Umbilical cord (tissue), 2 donors: ENCODE measurements around the gene SIK2. TPM values are rescaled to one million over a fixed set of nuclear protein-coding genes. Genes with fewer than 3 reads are reported as not detected.

Experiments used
- DNase-seq: peaks from one replicate; pipeline ENCODE4 v3.0.0-alpha.2; 2015; ENCODE audit warnings: low spot score
- total RNA-seq: library from RNA; depleted of rRNA; stranded (reverse); fragments of >200 nt; gene quantifications from one replicate; pipeline ENCODE4 v1.2.3, GENCODE V29; 2014; ENCODE audit warnings: low replicate concordance; ENCODE audit not compliant: insufficient read depth

Gene SIK2
- total RNA-seq, 1 donor from 2014 or later: 7.7 TPM

- no peak for DNase-seq
Observed at GRCh38 chr11:111582163-111582562, 20.1 kb upstream of the SIK2 start.

GRCh38 chr11:111582881-111583280 is 19.4 kb upstream of the SIK2 start:
- DNase-seq: no peak

- DNase-seq: no peak
Observed at GRCh38 chr11:111585371-111585770, 16.9 kb upstream of the SIK2 start.

GRCh38 chr11:111586388-111586831 is 15.8 kb upstream of the SIK2 start:
- DNase-seq: peak; percentile 53

GRCh38 chr11:111589114-111589513 is 13.1 kb upstream of the SIK2 start:
- DNase-seq: no peak

- DNase-seq: peak; percentile 13
Observed at GRCh38 chr11:111589886-111590499, 12.3 kb upstream of the SIK2 start.

GRCh38 chr11:111591187-111591960 is 10.9 kb upstream of the SIK2 start:
- no peak for DNase-seq

GRCh38 chr11:111592491-111592890 is 9.8 kb upstream of the SIK2 start:
- no peak for DNase-seq

GRCh38 chr11:111596319-111596718 is 5.9 kb upstream of the SIK2 start:
- DNase-seq: no peak

GRCh38 chr11:111598148-111598547 is 4.1 kb upstream of the SIK2 start:
- DNase-seq: peak; percentile 45

- DNase-seq: peak; percentile 91
Observed at GRCh38 chr11:111598559-111598958, 3.7 kb upstream of the SIK2 start.

- DNase-seq: no peak
Observed at GRCh38 chr11:111601636-111601978, 642 bp upstream of the SIK2 start.

GRCh38 chr11:111602865-111603610 is 789 bp downstream of the SIK2 start:
- peak; percentile 54 for DNase-seq

- DNase-seq: peak; percentile 35
Observed at GRCh38 chr11:111603611-111604130, 1.4 kb downstream of the SIK2 start.

GRCh38 chr11:111604392-111605009 is 2.3 kb downstream of the SIK2 start:
- peak; percentile 35 for DNase-seq

GRCh38 chr11:111605681-111606080 is 3.4 kb downstream of the SIK2 start:
- DNase-seq: no peak

- peak; percentile 28 for DNase-seq
Observed at GRCh38 chr11:111606986-111607385, 4.7 kb downstream of the SIK2 start.

GRCh38 chr11:111607751-111608150 is 5.5 kb downstream of the SIK2 start:
- no peak for DNase-seq

GRCh38 chr11:111612224-111612623 is 10.0 kb downstream of the SIK2 start:
- no peak for DNase-seq

- no peak for DNase-seq
Observed at GRCh38 chr11:111617286-111617685, 15.0 kb downstream of the SIK2 start.

GRCh38 chr11:111620518-111620917 is 18.3 kb downstream of the SIK2 start:
- no peak for DNase-seq

- no peak for DNase-seq
Observed at GRCh38 chr11:111623527-111624030, 21.3 kb downstream of the SIK2 start.
